Gastroesophageal sphincter (tissue), 4 donors: ENCODE measurements around the gene DAB1. TPM values are rescaled to one million over a fixed set of nuclear protein-coding genes. Genes with fewer than 3 reads are reported as not detected.

Experiments used
- ATAC-seq: fragments of 150-250 bp; one replicate; pipeline ENCODE4 v1.9.1; 2016; ENCODE audit warnings: mild to moderate bottlenecking, moderate library complexity
- H3K27ac ChIP-seq, 4 donors: fragments of 200-600 bp; sonication (generic) in 3 of 4; 1 replicate in 3 of 4; 2 replicates in 1 of 4; pipeline ENCODE4 v1.5.1; 2016 to 2019
- H3K27me3 ChIP-seq: fragments of 200-600 bp; sonication (generic); one replicate; pipeline ENCODE4 v1.5.1; 2019
- H3K36me3 ChIP-seq, 2 donors: fragments of 200-600 bp; sonication (generic); one replicate each; pipeline ENCODE4 v1.5.1; 2019; ENCODE audit warnings: control low read depth in 1 of 2
- H3K4me1 ChIP-seq, 3 donors: fragments of 200-600 bp; sonication (generic); 1 replicate in 2 of 3; 2 replicates in 1 of 3; pipeline ENCODE4 v1.5.1; 2016 to 2019; ENCODE audit warnings: control low read depth in 2 of 3
- H3K4me3 ChIP-seq, 2 donors: fragments of 200-600 bp; sonication (generic); one replicate each; pipeline ENCODE4 v1.5.1; 2019; ENCODE audit warnings: mild to moderate bottlenecking in 1 of 2, moderate library complexity in 1 of 2
- H3K9me3 ChIP-seq, 3 donors: fragments of 200-600 bp; sonication (generic); one replicate each; pipeline ENCODE4 v1.5.1; 2017 to 2019; ENCODE audit warnings: control low read depth in 2 of 3
- CTCF ChIP-seq, 4 experiments: fragments of 200-600 bp in 2 of 4; fragments of 450-650 bp in 2 of 4; sonication (generic) in 1 of 4; IDR thresholded peaks; one replicate each; pipeline ENCODE4 v1.5.1; 2017 to 2019; ENCODE audit warnings: antibody characterized with exemption in 4 of 4, mild to moderate bottlenecking in 2 of 4, moderate library complexity in 2 of 4
- EP300 ChIP-seq: sonication (generic); formaldehyde crosslinking; IDR thresholded peaks from one replicate; pipeline ENCODE4 v1.6.1; 2017; ENCODE audit warnings: antibody characterized with exemption, mild to moderate bottlenecking
- POLR2A ChIP-seq, 2 donors: fragments of 450-650 bp; IDR thresholded peaks; one replicate each; pipeline ENCODE4 v1.6.1; 2017; ENCODE audit warnings: antibody characterized with exemption in 2 of 2, mild to moderate bottlenecking in 2 of 2, moderate library complexity in 1 of 2
- POLR2AphosphoS5 ChIP-seq: sonication (generic); formaldehyde crosslinking; IDR thresholded peaks from one replicate; pipeline ENCODE4 v1.6.1; 2017; ENCODE audit warnings: antibody characterized with exemption
- WGBS, 2 donors: methylation state at CpG; one replicate each; pipeline ENCODE4 v1.1.5; 2018; ENCODE audit warnings: low coverage in 1 of 2; 5-methylcytosine and 5-hydroxymethylcytosine counted together
- total RNA-seq, 4 donors: library from RNA; depleted of rRNA; stranded (reverse); fragments of >200 nt; gene quantifications; one replicate each; pipeline ENCODE4 v1.1.0, GENCODE V29; 2016

The DAB1 gene
- total RNA-seq, 4 donors from 2014 or later: 0.47 to 1.6 (median 1.1) TPM

GRCh38 chr1:57276918-57277317 is 146.9 kb downstream of the DAB1 start:
- WGBS, 2 donors: 95 to 100% methylated on average over 1 to 5 of the region's 5 CpGs
- Histone ChIP-seq H3K27ac (no peak overlapping the region), H3K4me1 (no peaks in the 10 kb centered on the region), H3K36me3 (no peaks in the 10 kb centered on the region), H3K4me3 (no peak overlapping the region), H3K27me3 (no peaks in the 10 kb centered on the region), H3K9me3 (no peaks in the 10 kb centered on the region)
- ATAC-seq: no peak
- TF ChIP-seq EP300 (no peak), CTCF (IDR thresholded peaks at IDR 0.05) (no peak), POLR2AphosphoS5 (no peak), POLR2A (IDR thresholded peaks at IDR 0.05) (no peak)

- 65% methylated on average over 2 of the region's 2 CpGs; no CpG with 5 or more reads in 1 of the 2 donors for WGBS, 2 donors
- no peak for TF ChIP-seq POLR2A (IDR thresholded peaks at IDR 0.05)
- no peak for ATAC-seq
These were observed 151.3 kb downstream of the DAB1 start for GRCh38 chr1:57272601-57273000.

GRCh38 chr1:57272150-57272549 is 151.7 kb downstream of the DAB1 start:
- 84 to 100% methylated on average over 2 of the region's 2 CpGs for WGBS, 2 donors
- Histone ChIP-seq H3K4me3 (no peak overlapping the region), H3K27me3 (peaks cover 15% of the 10 kb centered on the region), H3K27ac (no peak overlapping the region), H3K4me1 (no peaks in the 10 kb centered on the region), H3K9me3 (peaks cover 0 to under 1% (median 0%) of the 10 kb centered on the region in 3 donors), H3K36me3 (no peaks in the 10 kb centered on the region)
- no peak for ATAC-seq
- TF ChIP-seq POLR2AphosphoS5 (no peak), POLR2A (IDR thresholded peaks at IDR 0.05) (no peak), CTCF (IDR thresholded peaks at IDR 0.05) (no peak)

More at GRCh38 chr1:57272601-57273000, 151.3 kb downstream of the DAB1 start:
- peaks cover 15% of the 10 kb centered on the region for H3K27me3 ChIP-seq
- no peak overlapping the region for H3K27ac ChIP-seq
- no peak overlapping the region for H3K4me3 ChIP-seq
- H3K9me3 ChIP-seq: no peaks in the 10 kb centered on the region
- no peaks in the 10 kb centered on the region for H3K4me1 ChIP-seq
- no peaks in the 10 kb centered on the region for H3K36me3 ChIP-seq

- Histone ChIP-seq H3K36me3 (no peaks in the 10 kb centered on the region), H3K27me3 (peaks cover 15% of the 10 kb centered on the region), H3K4me3 (no peak overlapping the region), H3K27ac (no peak overlapping the region), H3K4me1 (no peaks in the 10 kb centered on the region), H3K9me3 (peaks cover 0 to 3% (median 0%) of the 10 kb centered on the region in 3 donors)
- ATAC-seq: no peak
- TF ChIP-seq CTCF (IDR thresholded peaks at IDR 0.05) (no peak), POLR2AphosphoS5 (no peak), EP300 (no peak), POLR2A (IDR thresholded peaks at IDR 0.05) (no peak)
- 86 to 95% methylated on average over 4 to 5 of the region's 8 CpGs for WGBS, 2 donors
These were observed 152.7 kb downstream of the DAB1 start for GRCh38 chr1:57270927-57271698.

GRCh38 chr1:57269630-57270225 is 154.1 kb downstream of the DAB1 start:
- H3K4me3 ChIP-seq: no peak overlapping the region
- no peaks in the 10 kb centered on the region for H3K4me1 ChIP-seq
- ATAC-seq: no peak
- no peak for TF ChIP-seq POLR2A (IDR thresholded peaks at IDR 0.05)
- TF ChIP-seq POLR2AphosphoS5: no peak
- no peak for TF ChIP-seq CTCF (IDR thresholded peaks at IDR 0.05)
- no peak for TF ChIP-seq EP300
- H3K27ac ChIP-seq: no peak overlapping the region
- WGBS, 2 donors: 69 to 80% methylated on average over 1 to 9 of the region's 10 CpGs
- H3K27me3 ChIP-seq: peaks cover 15% of the 10 kb centered on the region
- H3K9me3 ChIP-seq: peaks cover 0 to 3% (median 0%) of the 10 kb centered on the region in 3 donors
- H3K36me3 ChIP-seq: no peaks in the 10 kb centered on the region
